KBM-7 (cell line): Measurements from ENCODE around the gene PDRG1.

Experiments used
- DNase-seq: peaks from one replicate; pipeline ENCODE4 v3.0.0-alpha.2; 2015
- in situ Hi-C: fragments of 300-500 bp; cut with MboI; formaldehyde crosslinking; loops from 2 replicates; pipeline ENCODE4 v1.14.3; 2020; ENCODE audit warnings: low sequenced_read_pairs, low pct_unique_long_range_greater_than_20kb, mixed read lengths

PDRG1 gene

GRCh38 chr20:31968291-31969126 lies 16.7 kb upstream of the PDRG1 start:
- peak; percentile 88 for DNase-seq
- in situ Hi-C loops = no loop called here

GRCh38 chr20:31967830-31968249 lies 16.0 kb upstream of the PDRG1 start, which contains the start of gene XKR7:
Gene XKR7, plus strand, starts transcription at chr20:31968151. Its CDS starts 25 bp downstream, at chr20:31968176.
- in situ Hi-C loops = no loop called here
- DNase-seq = peak; percentile 54

DNA sequence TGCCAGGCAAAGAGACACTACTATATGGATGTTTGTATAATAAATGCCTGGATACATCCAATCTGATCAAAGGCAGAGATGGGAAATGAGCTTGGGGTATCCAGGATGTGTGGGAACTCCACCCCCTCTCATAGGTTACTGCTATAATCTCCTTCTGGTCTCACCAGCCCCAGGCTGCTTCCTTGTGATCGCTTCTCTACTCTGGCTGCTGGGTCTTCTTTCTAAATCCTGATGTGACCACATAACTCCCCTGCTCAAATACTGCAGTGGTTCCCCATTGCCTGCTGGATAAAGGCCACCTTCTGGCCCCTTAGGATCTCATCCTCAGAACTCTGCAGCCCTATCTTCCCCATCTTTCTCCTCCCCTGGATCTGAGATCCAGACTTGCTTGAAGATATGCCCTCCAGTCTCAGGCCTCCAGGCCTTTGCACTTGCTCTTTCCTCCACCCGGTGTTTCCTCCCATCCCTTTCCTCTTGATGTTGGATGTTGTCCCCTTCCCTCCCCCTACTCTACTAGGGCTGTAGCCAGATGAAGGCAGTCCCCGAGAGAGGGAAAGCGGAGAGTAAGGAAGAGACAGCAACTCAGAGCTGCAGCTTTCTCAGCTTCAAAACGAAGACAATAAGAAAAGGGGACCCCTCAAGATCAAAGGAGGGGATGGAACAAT lies 15.3 kb upstream of the PDRG1 start:
- in situ Hi-C loops = no loop called here
- DNase-seq = peak; percentile 12

- DNase-seq = no peak
- in situ Hi-C loops = no loop called here
Observed at GRCh38 chr20:31963889-31964288, 12.0 kb upstream of the PDRG1 start.

DNA sequence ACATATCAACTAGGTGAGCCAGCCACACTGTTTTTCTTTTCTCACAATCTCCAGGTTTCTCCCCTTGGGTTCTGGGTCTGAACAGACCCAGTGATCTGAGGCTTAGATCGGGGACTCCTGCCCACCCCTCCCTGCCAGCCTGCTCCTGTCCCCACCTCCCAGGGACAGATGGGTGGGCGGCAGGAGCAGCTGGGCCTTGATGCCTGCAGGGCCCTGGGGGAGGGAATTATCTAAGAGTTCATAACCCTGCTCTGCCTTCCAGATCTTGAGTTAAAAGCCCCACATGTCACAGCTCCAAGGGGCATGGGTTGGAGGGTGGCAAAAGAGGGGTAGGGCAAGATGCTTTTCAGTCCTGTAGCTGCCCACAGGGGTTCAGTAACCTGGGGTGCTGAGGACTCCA lies 10.9 kb upstream of the PDRG1 start:
- no peak for DNase-seq
- in situ Hi-C loops = no loop called here

DNA sequence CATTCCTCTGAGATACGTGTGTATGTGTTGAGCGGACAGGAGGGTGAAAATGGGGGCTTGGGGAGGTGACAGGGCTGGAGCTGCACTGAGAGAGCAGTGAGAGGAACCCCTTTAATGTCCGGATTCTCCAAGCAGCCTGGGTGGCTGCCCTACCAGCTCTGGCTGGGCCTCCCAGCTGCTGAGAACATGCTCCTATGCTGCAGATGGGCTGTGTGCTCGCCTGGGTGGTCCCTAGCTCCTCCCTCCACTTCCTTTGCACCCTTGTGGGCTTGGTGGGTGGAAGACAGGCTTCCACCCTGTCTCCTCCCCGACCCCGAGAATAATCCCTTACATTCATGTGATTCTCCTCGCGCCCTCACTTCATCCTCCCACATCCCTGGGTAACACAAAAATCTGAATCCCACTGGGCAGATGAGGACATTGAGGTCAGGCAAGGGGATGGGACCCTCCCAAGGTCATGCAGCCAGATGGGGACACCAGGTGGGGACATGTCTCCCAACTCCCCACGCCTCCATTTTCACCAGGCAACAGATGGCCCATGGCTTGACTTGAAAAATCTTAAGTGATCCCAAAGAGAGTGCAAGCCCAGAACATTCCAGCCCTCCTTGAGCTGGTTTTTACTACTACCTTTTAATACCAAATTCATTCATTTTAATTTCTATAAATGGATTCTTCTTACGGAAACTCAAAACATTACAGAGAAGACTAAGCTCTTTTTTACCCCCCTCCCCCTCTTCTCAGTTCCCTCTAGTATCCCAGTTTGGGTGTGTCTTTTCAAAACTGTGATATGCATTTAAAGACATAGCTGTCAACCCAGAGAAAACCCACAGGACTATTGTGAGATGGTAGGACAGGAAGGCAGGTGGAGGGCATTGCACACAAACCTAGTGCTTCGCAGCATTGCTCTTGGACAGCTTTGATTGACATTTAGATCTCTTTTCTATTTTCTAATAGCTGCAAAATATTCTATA lies 5.0 kb upstream of the PDRG1 start:
- in situ Hi-C loops = no loop called here

GRCh38 chr20:31954500-31954899 lies 2.7 kb upstream of the PDRG1 start:
- in situ Hi-C loops = no loop called here
- DNase-seq = no peak

More for the DNA sequence above, 5.0 kb upstream of the PDRG1 start:
- DNase-seq = no peak

- in situ Hi-C loops = no loop called here
- DNase-seq = no peak
Observed at GRCh38 chr20:31953556-31954148, 1.8 kb upstream of the PDRG1 start.

DNA sequence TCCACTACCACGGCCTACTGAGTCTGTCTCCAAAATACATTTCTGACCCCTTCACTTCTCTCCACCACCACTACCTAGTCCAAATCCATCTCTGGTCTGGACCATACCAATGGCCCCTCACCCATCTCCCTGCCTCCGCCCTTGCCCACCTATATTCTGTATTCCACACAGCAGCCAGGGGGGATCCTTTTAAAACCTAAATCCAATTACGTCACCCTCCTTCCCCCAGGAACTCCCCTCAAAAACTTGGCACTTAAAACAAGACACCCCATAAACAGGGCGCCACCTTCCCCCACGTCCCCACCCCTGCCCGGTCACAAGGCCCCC lies 680 bp downstream of the PDRG1 start:
- in situ Hi-C loops = no loop called here
- DNase-seq = no peak

DNA sequence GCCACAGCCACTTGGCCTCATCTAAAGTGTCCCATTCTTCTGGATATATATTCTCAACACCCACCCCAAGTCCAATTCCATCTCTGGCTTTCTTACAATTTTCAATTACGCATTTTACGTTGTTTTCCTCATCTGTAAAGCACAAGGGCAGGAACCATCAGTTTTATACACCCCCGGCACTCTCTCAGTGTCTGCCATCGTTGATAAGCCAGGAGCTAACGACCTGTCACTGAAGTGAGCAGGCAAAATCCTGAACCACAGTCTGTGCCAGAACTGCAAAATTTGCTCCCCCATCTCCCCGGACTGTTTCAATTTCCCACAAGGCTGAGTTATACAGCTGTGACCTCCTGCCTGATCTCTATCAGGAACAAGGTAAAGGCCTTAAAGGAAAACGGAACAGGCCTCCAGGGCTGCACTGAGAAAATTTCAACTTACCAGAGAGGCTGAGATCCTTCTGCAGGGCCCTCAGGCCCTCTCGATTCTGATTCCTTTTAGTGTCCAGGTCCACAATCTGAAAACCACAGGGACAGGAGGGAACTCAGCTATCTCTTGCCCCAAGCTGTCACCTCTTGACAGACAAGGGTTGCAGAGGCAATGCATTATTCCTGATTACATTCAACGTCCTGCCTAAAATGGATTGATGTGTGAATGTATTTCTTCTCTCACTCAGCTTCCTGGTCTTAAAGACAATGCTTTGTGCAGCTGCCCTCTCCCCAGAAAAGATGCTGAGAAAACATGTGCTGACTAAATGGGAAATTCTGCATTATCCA lies 1.8 kb downstream of the PDRG1 start:
- in situ Hi-C loops = no loop called here
- DNase-seq = no peak

- in situ Hi-C loops = no loop called here
Observed at GRCh38 chr20:31948008-31948407, 3.8 kb downstream of the PDRG1 start.

DNA sequence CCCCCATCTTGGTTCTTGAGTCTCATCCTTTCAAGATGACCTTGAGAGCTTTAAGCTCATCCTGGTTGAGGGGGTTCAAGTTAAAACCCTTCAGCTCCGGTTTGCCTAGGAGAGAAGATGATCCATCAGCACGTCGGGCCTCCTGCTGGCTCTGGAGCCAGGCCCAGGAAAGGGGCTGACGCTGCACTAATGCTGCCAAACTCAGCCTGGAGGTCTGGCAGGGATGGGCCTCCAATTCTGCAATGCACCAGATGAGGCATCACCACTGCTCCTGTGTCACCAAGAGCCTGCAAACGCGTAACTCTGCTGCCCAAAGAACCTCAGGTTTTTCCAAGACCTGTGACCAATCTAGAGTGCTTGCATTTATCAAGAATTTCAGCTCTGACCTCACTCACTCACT lies 6.1 kb downstream of the PDRG1 start:
- no peak for DNase-seq
- in situ Hi-C loops = no loop called here

More at GRCh38 chr20:31948008-31948407, 3.8 kb downstream of the PDRG1 start:
- no peak for DNase-seq

DNA sequence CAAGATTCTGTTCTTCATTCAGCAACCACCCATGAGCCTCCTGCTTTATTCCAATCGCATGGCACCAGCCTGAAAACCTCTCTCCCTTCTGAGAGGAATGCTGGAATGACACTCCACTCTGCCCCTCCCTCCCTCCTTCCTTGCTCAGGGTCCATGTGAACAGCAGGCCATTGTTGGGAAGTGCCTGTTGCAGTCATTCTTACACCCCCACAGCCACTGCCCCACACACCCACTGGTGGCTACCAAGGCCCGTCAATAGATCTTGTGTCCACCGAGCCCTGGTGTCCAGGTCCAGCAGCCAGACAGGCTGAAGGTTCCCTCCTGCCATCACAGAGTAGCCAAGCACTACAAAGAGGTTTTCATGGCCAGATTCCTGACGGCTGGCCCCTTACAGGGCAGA lies 6.5 kb downstream of the PDRG1 start:
- no peak for DNase-seq
- in situ Hi-C loops = no loop called here

DNA sequence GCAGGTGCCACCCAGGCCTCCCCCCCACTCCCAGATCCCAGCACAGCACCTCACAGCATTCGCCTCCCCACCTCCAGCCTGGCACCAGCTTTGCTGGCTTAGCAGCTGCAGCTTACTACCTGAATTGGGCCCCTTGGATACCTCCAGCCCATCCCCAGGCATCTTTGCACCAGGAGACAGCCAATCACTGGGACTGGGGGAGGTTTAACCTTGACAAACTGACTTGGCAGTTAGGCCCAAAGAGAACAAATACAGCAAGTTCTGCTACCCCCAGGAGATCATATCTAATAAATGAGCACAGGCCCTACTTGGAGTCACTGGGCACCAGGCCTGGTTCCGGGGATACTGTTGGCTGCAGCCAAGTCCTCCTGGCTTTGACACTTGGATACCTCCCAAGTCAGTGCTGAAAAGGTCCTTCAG lies 8.8 kb downstream of the PDRG1 start:
- no peak for DNase-seq
- in situ Hi-C loops = no loop called here

- in situ Hi-C loops = no loop called here
- DNase-seq = no peak
Observed at GRCh38 chr20:31939661-31940060, 12.2 kb downstream of the PDRG1 start.

GRCh38 chr20:31937820-31938219 lies 14.0 kb downstream of the PDRG1 start:
- no peak for DNase-seq
- in situ Hi-C loops = no loop called here

DNA sequence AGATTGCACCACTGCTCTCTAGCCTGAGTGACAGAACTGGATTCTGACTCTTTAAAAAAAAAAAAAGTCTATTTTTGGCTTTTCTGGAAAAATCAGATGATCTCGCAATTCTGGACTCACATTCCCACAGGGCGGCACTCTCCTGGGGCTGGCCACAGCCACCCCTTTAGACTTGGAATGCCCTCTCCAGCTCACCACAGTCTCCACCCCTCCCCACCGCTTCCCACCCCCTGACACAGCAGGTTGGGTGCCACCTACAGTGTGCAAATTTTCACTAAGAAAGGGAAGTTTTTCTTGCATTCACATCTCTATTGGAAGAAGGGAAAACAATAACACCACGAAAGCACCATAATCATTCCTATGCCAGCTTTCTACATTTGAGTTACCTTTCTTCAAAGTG lies 15.4 kb downstream of the PDRG1 start:
- in situ Hi-C loops = no loop called here
- DNase-seq = no peak

DNA sequence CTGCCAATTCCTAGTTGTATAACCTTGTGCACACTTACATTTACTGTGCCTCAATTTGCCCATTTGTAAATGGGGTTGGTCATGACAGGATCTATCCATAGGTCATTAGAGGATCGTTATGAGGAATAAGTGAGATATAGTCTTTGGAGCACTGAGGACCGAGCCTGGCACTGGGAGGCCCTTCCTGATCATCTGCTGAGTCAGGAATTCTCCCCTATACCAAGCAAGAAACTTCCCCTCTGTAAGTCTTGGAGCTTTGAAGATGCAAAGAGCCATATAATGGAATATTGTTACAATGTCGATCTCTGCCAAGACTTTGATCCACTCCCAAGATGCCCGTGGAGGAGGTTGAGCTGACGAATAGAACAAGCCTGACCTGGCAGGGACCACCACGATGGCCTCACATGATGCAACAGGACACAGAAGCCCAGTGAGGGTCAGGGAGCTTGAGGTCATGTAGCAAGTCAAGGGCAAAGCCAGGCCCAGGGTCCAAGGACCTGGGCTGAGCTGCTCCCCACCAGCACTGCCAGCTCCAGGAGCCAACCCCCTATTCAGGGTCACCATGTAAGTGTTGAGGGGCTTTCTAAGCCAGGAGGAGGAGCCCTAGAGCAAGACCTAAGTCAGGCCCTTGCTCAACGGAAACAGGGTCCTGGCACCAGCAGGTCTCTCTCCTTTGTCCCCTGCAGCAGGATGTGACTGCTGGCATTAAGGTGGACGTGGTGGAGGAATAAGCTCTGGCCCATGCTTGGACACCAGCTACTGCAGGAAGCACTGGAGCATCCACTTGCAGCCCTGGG lies 16.7 kb downstream of the PDRG1 start:
- no peak for DNase-seq
- in situ Hi-C loops = no loop called here
